Fibroblast of the conjunctiva (primary cell): ENCODE measurements around the gene CAB39L.

Source experiments
- DNase-seq: peaks from one replicate; pipeline ENCODE4 v3.0.0-alpha.2; 2010; ENCODE audit warnings: low read depth

CAB39L gene

GRCh38 chr13:49279112-49279511, 164.8 kb downstream of the CAB39L start:
- DNase-seq: no peak

- no peak for DNase-seq
Measured at GRCh38 chr13:49278211-49278610, 165.7 kb downstream of the CAB39L start.

GRCh38 chr13:49272296-49272695, 171.6 kb downstream of the CAB39L start:
- DNase-seq: no peak

- DNase-seq: no peak
Measured at GRCh38 chr13:49271264-49271663, 172.6 kb downstream of the CAB39L start.

- no peak for DNase-seq
Measured at GRCh38 chr13:49265822-49266221, 178.0 kb downstream of the CAB39L start.

- no peak for DNase-seq
Measured at GRCh38 chr13:49262634-49263033, 181.2 kb downstream of the CAB39L start.

GRCh38 chr13:49259586-49259985, 184.3 kb downstream of the CAB39L start:
- DNase-seq: no peak
